Jurkat, Clone E6-1 (cell line): ENCODE results near the gene FRMD5.
"Not testable (repeated sequence)": the region's sequence is repeated elsewhere in the genome, so short reads cannot be mapped to it uniquely, and the experiment has no call there.

Source experiments
- DNase-seq: peaks from one replicate; pipeline ENCODE4 v3.0.0-alpha.2; 2011; ENCODE audit warnings: low read depth, low spot score
- H3K4me3 ChIP-seq: 2 replicates; pipeline ENCODE4 v1.5.1; 2011; ENCODE audit warnings: mild to moderate bottlenecking, low read length, control low read depth, moderate library complexity

Gene FRMD5

DNA sequence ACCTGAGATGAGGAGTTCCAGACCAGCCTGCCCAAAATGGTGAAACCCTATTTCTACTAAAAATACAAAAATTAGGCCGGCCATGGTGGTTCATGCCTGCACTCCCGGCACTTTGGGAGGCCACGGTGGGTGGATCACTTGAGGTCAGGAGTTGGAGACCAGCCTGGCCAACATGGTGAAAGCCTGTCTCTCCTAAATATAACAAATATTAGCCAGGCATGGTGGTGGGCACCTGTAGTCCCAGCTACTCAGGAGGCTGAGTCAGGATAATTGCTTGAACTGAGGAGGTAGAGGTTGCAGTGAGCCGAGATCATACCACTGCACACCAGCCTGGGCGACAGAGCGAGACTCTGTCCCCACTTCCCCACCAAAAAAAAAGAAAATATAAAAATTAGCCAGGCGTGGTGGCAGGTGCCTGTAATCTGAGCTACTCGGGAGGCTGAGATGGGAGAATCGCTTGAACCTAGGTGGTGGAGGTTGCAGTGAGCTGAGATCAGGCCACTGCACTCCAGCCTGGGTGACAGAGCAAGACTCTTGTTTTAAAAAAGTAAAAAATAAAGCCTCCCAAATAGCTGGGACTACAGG lies 364.3 kb downstream of the FRMD5 start:
- not testable (repeated sequence) for H3K4me3 ChIP-seq, DNase-seq

DNA sequence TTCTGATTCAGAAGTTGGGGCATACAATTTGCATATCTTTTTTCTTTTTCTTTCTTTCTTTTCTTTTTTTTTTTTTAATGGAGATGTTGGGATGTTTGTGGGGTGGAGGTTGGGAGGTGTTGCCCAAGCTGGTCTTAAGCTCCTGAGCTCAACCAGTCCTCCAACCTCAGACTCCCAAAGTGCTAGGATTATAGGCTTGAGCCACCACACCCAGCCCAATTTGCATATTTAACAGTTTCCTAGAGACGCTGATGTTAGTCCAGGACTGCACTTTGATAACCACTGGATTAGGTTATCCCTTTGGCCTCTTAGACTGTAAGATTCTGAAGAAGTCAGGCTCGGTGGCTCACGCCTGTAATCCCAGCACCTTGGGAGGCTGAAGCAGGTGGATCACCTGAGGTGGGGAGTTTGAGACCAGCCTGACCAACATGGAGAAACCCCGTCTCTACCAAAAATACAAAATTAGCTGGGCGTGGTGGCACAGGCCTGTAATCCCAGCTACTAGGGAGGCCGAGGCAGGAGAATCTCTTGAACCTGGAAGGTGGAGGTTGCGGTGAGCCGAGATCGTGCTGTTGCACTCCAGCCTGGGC lies 365.0 kb downstream of the FRMD5 start:
- DNase-seq, H3K4me3 ChIP-seq: not testable (repeated sequence)

DNA sequence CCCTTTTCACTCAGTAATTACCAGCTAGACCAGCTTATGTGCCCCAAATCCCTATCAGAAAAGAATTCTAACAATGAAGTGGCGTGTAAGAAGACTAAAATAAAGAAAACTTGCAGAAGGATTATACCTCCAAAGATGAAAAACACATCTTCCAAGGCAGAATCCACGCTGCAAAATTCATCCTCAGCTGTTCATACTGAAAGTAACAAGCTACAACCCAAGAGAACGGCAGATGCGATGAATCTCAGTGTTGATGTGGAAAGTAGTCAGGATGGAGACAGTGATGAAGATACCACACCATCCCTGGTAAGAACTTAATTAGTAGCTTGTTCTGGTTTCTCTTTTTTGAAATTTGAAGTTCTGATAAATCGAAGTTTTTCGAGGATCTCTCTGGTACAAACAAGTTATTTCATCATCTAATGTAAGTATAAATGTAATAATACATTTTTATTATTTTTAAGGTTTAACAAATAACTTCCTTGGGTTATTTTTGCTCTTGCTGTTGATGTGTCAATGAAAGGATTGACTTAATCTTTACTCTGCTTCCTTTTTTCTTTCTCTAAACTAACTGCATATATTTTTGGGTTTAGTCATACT lies 366.9 kb downstream of the FRMD5 start:
- DNase-seq = no peak
- peak overlapping the region; percentile 83 for H3K4me3 ChIP-seq

DNA sequence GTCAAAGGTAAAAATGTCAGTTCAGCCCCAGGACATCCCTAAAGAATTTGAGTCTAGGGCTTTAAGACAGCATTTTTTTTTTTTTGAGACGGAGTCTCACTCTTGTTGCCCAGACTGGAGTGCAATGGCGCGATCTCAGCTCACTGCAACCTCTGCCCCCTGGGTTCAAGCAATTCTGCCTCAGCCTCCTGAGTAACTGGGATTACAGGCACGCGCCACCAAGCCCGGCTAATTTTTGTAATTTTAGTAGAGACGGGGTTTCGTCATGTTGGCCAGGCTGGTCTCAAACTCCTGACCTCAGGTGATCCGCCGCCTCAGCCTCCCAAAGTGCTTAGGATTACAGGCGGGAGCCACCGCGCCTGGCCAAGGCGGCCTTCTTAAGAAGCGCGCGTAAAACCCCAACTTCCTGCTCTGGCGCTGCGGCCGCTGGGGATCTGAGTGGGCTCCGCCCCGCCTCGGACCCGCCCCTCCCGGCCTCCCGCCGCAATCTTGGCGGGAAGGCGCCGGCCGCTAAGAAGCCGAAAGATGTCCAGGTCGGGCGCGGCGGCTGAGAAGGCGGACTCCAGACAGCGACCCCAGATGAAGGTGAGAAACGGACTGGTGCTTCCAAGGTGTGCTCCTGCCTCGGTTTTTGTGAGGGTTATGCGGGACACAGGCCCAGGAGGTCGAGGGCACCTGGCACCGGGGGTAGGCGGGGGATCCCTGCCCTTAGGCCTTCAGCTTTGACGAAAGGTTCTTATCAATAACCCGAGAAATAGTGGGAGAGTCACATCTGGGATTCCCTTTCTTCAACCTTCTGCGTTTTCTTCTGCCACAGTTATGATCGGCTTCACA lies 368.3 kb downstream of the FRMD5 start, which contains the start of gene WDR76:
TSS of gene WDR76 (plus strand) at position 495 of the 834 bp plus-strand sequence. CDS start at position 526, 31 bp downstream.
- DNase-seq = peak; percentile 79
- H3K4me3 ChIP-seq = peak within 1 kb of the TSS; percentile 83

DNA sequence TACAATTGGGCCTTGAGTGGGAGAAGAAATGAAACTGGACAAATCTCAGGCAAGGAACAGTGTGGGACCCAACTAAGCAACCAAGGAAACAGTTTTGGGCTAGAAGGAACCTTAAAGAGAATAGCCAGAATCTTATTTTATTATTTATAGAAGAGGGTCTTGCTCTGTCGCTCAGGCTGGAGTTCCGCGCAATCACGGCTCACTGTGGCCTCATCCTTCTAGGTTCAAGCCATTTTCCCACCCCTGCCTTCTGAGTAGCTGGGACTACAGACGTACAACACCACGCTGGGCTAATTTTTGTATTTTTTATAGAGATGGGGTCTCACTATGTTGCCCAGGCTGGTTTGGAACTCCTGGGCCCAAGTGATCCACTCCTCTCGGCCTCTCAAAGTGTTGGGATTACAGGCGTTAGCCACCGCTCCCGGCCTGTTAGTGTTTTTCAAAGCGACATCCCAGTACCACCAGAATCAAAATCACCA lies 369.0 kb downstream of the FRMD5 start:
- peak overlapping the region; percentile 83 for H3K4me3 ChIP-seq
- no peak for DNase-seq

DNA sequence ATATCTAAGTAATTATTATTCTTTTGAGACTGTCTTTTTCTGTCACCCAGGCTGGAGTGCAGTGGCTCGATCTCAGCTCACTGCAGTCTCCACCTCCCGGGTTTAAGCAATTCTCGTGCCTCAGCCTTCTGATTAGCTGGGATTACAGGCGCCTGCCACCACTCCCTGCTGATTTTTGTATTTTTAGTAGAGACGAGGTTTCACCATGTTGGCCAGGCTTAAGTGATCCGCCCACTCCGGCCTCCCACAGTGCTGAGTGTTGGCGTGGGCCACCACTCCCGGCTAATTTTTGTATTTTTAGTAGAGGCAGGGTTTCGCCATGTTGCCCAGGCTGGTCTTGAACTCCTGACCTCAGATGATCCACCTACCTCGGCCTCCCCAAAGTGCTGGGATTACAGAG lies 369.8 kb downstream of the FRMD5 start:
- H3K4me3 ChIP-seq = peak overlapping the region; percentile 78
- not testable (repeated sequence) for DNase-seq

DNA sequence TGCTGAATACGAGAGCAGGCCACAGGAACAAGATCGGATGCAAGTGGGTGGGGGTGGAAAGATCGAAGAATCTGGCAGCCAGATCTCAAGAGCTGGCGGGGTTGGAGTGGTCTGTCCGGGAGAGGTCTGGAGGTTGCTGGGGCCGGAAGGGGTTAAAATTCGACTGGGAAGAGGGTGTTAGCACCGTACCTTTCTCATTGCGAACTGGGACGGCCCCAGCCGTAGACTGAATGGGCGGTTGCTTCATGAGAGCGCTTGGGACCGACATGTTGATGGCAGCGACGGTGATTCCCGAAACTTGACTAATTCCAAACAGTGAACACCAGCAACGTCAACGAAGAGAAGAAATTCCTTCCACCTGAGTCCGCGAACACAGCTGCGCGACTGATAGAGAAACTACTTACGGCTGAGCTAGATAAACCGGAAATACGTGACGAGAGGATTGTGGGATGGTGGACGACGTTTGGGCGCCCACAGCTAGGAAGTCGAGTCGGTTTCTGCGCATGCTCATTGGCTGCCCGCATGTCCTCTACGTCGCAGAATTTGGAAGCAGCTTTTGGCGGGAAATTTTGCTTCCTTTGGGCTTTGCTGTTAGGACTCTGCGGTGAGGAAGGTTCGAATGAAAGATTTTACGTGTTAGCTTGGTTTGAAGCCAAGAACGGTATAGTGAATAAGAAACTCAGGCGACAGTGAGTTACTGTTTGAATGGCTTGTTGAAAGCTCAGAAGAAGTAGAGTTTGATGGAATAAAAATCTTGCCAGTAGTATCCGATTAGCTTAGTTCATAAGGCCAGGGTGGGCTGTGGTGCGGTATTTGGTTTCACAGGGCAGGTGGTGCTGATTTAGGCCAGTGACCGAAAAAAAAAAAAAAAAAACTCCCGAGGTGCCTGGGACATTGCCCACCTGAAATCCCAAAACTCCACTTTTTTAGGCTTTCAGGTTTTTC lies 370.5 kb downstream of the FRMD5 start, which contains the start of gene MFAP1:
TSS of gene MFAP1 (minus strand) at position 389 of the 945 bp plus-strand sequence. CDS start at position 268, 121 bp downstream.
- peak; percentile 98 for DNase-seq
- peak within 1 kb of the TSS; percentile 78 for H3K4me3 ChIP-seq

DNA sequence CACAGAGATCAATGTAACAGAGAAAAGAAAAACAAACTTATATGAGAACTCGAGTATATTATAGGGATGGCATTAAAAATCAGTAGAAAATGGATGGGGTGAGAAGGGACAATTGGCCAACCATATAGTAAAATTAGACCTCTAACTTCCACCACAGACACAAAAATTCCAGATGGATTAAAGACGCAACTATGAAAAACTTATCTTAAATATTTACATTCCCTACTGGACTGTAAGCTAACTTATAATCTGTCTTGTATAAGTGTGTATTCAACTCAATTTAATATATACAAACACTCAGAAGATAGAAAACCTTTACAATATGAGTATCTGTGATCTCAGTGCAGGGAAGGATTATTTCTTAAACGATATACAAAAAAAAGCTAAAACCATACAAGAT lies 373.6 kb downstream of the FRMD5 start:
- no peak overlapping the region for H3K4me3 ChIP-seq

More for the DNA sequence above, 373.6 kb downstream of the FRMD5 start:
- no peak for DNase-seq
